ENCODE results near the gene OGFR. TPM values are rescaled to one million over a fixed set of nuclear protein-coding genes. Genes with fewer than 3 reads are reported as not detected.
A peak's percentile ranks its signal among the peaks of the same experiment; 100 is the strongest.

Gene OGFR
- polyA plus RNA-seq, 3 donors = 47.8 to 114 (median 79.3) TPM

- Histone ChIP-seq H3K9ac (ENCODE audit: insufficient read depth, low read length, poor library complexity, severe bottlenecking) (no peak overlapping the region), H3K4me2 (replicated peaks; ENCODE audit: extremely low read depth, low read length, poor library complexity, severe bottlenecking) (no peak overlapping the region), H3K36me3 (replicated peaks in 1 of 2; ENCODE audit: control insufficient read depth in 1 of 2, insufficient read depth in 2 of 2, low read length in 2 of 2) (no peaks in the 10 kb centered on the region), H3K27me3 (ENCODE audit: control insufficient read depth in 2 of 2, insufficient read depth in 2 of 2, low read length in 2 of 2) (no peaks in the 10 kb centered on the region), H3K4me1 (ENCODE audit: control insufficient read depth in 1 of 2, insufficient read depth in 2 of 2, low read length in 2 of 2) (peaks cover 10 to 13% of the 10 kb centered on the region in 2 donors), H2AFZ (ENCODE audit: insufficient read depth, low read depth, low read length, poor library complexity, severe bottlenecking) (no peak overlapping the region), H4K20me1 (ENCODE audit: insufficient read depth, low read length) (no peaks in the 10 kb centered on the region), H3K27ac (ENCODE audit: low read depth in 1 of 2, low read length in 2 of 2) (no peak overlapping the region), H3K4me3 (replicated peaks in 1 of 3; ENCODE audit: low read depth in 2 of 3, low read length in 3 of 3) (no peak overlapping the region), H3K9me3 (replicated peaks in 1 of 2; ENCODE audit: control insufficient read depth in 1 of 2, insufficient read depth in 1 of 2, low read length in 2 of 2) (no peaks in the 10 kb centered on the region), H3K79me2 (ENCODE audit: insufficient read depth, low read length) (no peaks in the 10 kb centered on the region)
- H3K27me3 Mint-ChIP-seq (ENCODE audit: low read depth in 3 of 3) = peaks cover 2 to 20% (median 9%) of the 10 kb centered on the region in 3 donors
- WGBS (ENCODE audit: insufficient coverage) = 95% methylated on average over 7 of the region's 8 CpGs
- no peak overlapping the region for H3K27ac Mint-ChIP-seq
- H3K4me3 Mint-ChIP-seq = no peak overlapping the region
- DNase-seq = no peak
- no peak for TF ChIP-seq CTCF (IDR thresholded peaks at IDR 0.05)
- intact Hi-C loops (cut with micrococcal nuclease) = no loop called here
- peaks cover 0 to 3% (median 0%) of the 10 kb centered on the region in 7 donors for H3K9me3 Mint-ChIP-seq
- no peaks in the 10 kb centered on the region for H3K36me3 Mint-ChIP-seq
- H3K4me1 Mint-ChIP-seq = peaks cover 16% of the 10 kb centered on the region
Measured at GRCh38 chr20:62768234-62768546, 36.4 kb upstream of the OGFR start.

- peaks cover 0 to 3% (median 0%) of the 10 kb centered on the region in 7 donors for H3K9me3 Mint-ChIP-seq
- no peak overlapping the region for H3K4me3 ChIP-seq (replicated peaks in 1 of 3; ENCODE audit: low read depth in 2 of 3, low read length in 3 of 3)
- peak overlapping the region in 1 of 7 donors; percentile 68 for H3K27ac Mint-ChIP-seq
- H4K20me1 ChIP-seq (ENCODE audit: insufficient read depth, low read length) = no peaks in the 10 kb centered on the region
- H2AFZ ChIP-seq (ENCODE audit: insufficient read depth, low read depth, low read length, poor library complexity, severe bottlenecking) = no peak overlapping the region
- no peaks in the 10 kb centered on the region for H3K36me3 Mint-ChIP-seq
- no peaks in the 10 kb centered on the region for H3K79me2 ChIP-seq (ENCODE audit: insufficient read depth, low read length)
- H3K9me3 ChIP-seq (replicated peaks in 1 of 2; ENCODE audit: control insufficient read depth in 1 of 2, insufficient read depth in 1 of 2, low read length in 2 of 2) = no peaks in the 10 kb centered on the region
- H3K4me2 ChIP-seq (replicated peaks; ENCODE audit: extremely low read depth, low read length, poor library complexity, severe bottlenecking) = no peak overlapping the region
- intact Hi-C loops (cut with micrococcal nuclease) = no loop called here
- DNase-seq = no peak
- no peaks in the 10 kb centered on the region for H3K27me3 ChIP-seq (ENCODE audit: control insufficient read depth in 2 of 2, insufficient read depth in 2 of 2, low read length in 2 of 2)
- H3K9ac ChIP-seq (ENCODE audit: insufficient read depth, low read length, poor library complexity, severe bottlenecking) = no peak overlapping the region
- 86% methylated on average over 21 of the region's 21 CpGs for WGBS (ENCODE audit: insufficient coverage)
- peaks cover 21% of the 10 kb centered on the region for H3K4me1 Mint-ChIP-seq
- H3K27me3 Mint-ChIP-seq (ENCODE audit: low read depth in 3 of 3) = peaks cover 1 to 18% (median 12%) of the 10 kb centered on the region in 3 donors
- H3K4me3 Mint-ChIP-seq = no peak overlapping the region
- peaks cover 15 to 19% of the 10 kb centered on the region in 2 donors for H3K4me1 ChIP-seq (ENCODE audit: control insufficient read depth in 1 of 2, insufficient read depth in 2 of 2, low read length in 2 of 2)
- TF ChIP-seq CTCF (IDR thresholded peaks at IDR 0.05) = no peak
- no peak overlapping the region for H3K27ac ChIP-seq (ENCODE audit: low read depth in 1 of 2, low read length in 2 of 2)
- no peaks in the 10 kb centered on the region for H3K36me3 ChIP-seq (replicated peaks in 1 of 2; ENCODE audit: control insufficient read depth in 1 of 2, insufficient read depth in 2 of 2, low read length in 2 of 2)
Measured at GRCh38 chr20:62768551-62769287, 35.9 kb upstream of the OGFR start.
